Stimulated activated effector memory CD8-positive, alpha-beta T cell treated with anti-CD3 and anti-CD28 coated beads, Interleukin-12 subunit alpha, Interleukin-12 subunit beta, amount 100 ng/mL, for 72 hours (primary cell): ENCODE measurements around the gene NHS.

Experiments used
- ATAC-seq: fragments of 150-1000 bp; cut with Tn5 transposase; 2 replicates; pipeline ENCODE4 v1.10.0; 2021
- DNase-seq, 2 donors: peaks; one replicate each; pipeline ENCODE4 v3.0.0; 2021 to 2022; ENCODE audit warnings: low spot score in 2 of 2
- H3K27ac Mint-ChIP-seq: one replicate; pipeline ENCODE4 v1.8.0; 2022; ENCODE audit warnings: mild to moderate bottlenecking, mixed read lengths
- H3K36me3 Mint-ChIP-seq: one replicate; pipeline ENCODE4 v1.8.0; 2022; ENCODE audit warnings: mild to moderate bottlenecking, mixed read lengths
- H3K4me1 Mint-ChIP-seq: one replicate; pipeline ENCODE4 v1.8.0; 2022; ENCODE audit warnings: mixed read lengths
- H3K4me3 Mint-ChIP-seq: one replicate; pipeline ENCODE4 v1.8.0; 2022; ENCODE audit warnings: mild to moderate bottlenecking, mixed read lengths
- H3K9me3 Mint-ChIP-seq: one replicate; pipeline ENCODE4 v1.8.0; 2022; ENCODE audit warnings: mixed read lengths

The NHS gene

GRCh38 chrX:17719711-17720110 is 344.7 kb downstream of the NHS start:
- DNase-seq (no peak), ATAC-seq (no peak)
- Mint-ChIP-seq H3K27ac (no peak overlapping the region), H3K4me1 (no peaks in the 10 kb centered on the region), H3K4me3 (no peak overlapping the region), H3K9me3 (no peaks in the 10 kb centered on the region), H3K36me3 (no peaks in the 10 kb centered on the region)

GRCh38 chrX:17721715-17722114 is 346.7 kb downstream of the NHS start:
- no peak overlapping the region for H3K4me3 Mint-ChIP-seq
- ATAC-seq (no peak), DNase-seq (no peak)
- no peaks in the 10 kb centered on the region for H3K36me3 Mint-ChIP-seq
- H3K4me1 Mint-ChIP-seq: no peaks in the 10 kb centered on the region
- H3K9me3 Mint-ChIP-seq: no peaks in the 10 kb centered on the region
- H3K27ac Mint-ChIP-seq: no peak overlapping the region

- H3K9me3 Mint-ChIP-seq: no peaks in the 10 kb centered on the region
- no peaks in the 10 kb centered on the region for H3K4me1 Mint-ChIP-seq
- no peak overlapping the region for H3K4me3 Mint-ChIP-seq
- no peak overlapping the region for H3K27ac Mint-ChIP-seq
- DNase-seq: no peak
- H3K36me3 Mint-ChIP-seq: no peaks in the 10 kb centered on the region
- ATAC-seq: no peak
These were observed 350.2 kb downstream of the NHS start for GRCh38 chrX:17725181-17725580.

GRCh38 chrX:17732138-17732783 is 357.3 kb downstream of the NHS start:
- ATAC-seq: no peak
- DNase-seq: no peak
- Mint-ChIP-seq H3K36me3 (no peaks in the 10 kb centered on the region), H3K4me3 (no peak overlapping the region), H3K4me1 (no peaks in the 10 kb centered on the region), H3K9me3 (no peaks in the 10 kb centered on the region), H3K27ac (no peak overlapping the region)

GRCh38 chrX:17735406-17735805 is 360.4 kb downstream of the NHS start:
- ATAC-seq: no peak
- DNase-seq: no peak
- peaks cover 5% of the 10 kb centered on the region for H3K36me3 Mint-ChIP-seq
- H3K9me3 Mint-ChIP-seq: no peaks in the 10 kb centered on the region
- peaks cover 18% of the 10 kb centered on the region for H3K4me1 Mint-ChIP-seq
- no peak overlapping the region for H3K27ac Mint-ChIP-seq
- no peak overlapping the region for H3K4me3 Mint-ChIP-seq

GRCh38 chrX:17736478-17736855 is 361.5 kb downstream of the NHS start:
- ATAC-seq: no peak
- Mint-ChIP-seq H3K36me3 (peaks cover 5% of the 10 kb centered on the region), H3K4me3 (peak overlapping the region; percentile 68), H3K9me3 (no peaks in the 10 kb centered on the region), H3K4me1 (peaks cover 18% of the 10 kb centered on the region), H3K27ac (no peak overlapping the region)
- DNase-seq: no peak

- H3K27ac Mint-ChIP-seq: no peak within 1 kb of the TSS
- no peaks in the 10 kb centered on the region for H3K9me3 Mint-ChIP-seq
- DNase-seq (peak; percentile 9 to 55), ATAC-seq (peak; percentile 75)
- peak within 1 kb of the TSS; percentile 68 for H3K4me3 Mint-ChIP-seq
- H3K36me3 Mint-ChIP-seq: peaks cover 5% of the 10 kb centered on the region
- peaks cover 18% of the 10 kb centered on the region for H3K4me1 Mint-ChIP-seq
These were observed 362.1 kb downstream of the NHS start, which contains the start of gene SCML1 for GRCh38 chrX:17736856-17737709. Gene SCML1, plus strand, starts transcription at chrX:17737493. Its CDS starts 6,694 bp downstream, at chrX:17744187.

- H3K9me3 Mint-ChIP-seq: no peaks in the 10 kb centered on the region
- no peak overlapping the region for H3K27ac Mint-ChIP-seq
- peak in 1 of 2 donors; percentile 44 for DNase-seq
These were observed 362.6 kb downstream of the NHS start for GRCh38 chrX:17737710-17737985.

GRCh38 chrX:17737986-17738713 is 363.1 kb downstream of the NHS start:
- ATAC-seq (no peak), DNase-seq (peak in 1 of 2 donors; percentile 47)
- Mint-ChIP-seq H3K9me3 (no peaks in the 10 kb centered on the region), H3K4me3 (peak overlapping the region; percentile 68), H3K4me1 (peaks cover 18% of the 10 kb centered on the region), H3K27ac (no peak overlapping the region), H3K36me3 (peaks cover 5% of the 10 kb centered on the region)

More at GRCh38 chrX:17737710-17737985, 362.6 kb downstream of the NHS start:
- peaks cover 18% of the 10 kb centered on the region for H3K4me1 Mint-ChIP-seq
- peak overlapping the region; percentile 68 for H3K4me3 Mint-ChIP-seq
- peak; percentile 13 for ATAC-seq
- H3K36me3 Mint-ChIP-seq: peaks cover 5% of the 10 kb centered on the region

GRCh38 chrX:17738737-17739535 is 363.9 kb downstream of the NHS start:
- Mint-ChIP-seq H3K4me1 (peaks cover 18% of the 10 kb centered on the region), H3K27ac (no peak overlapping the region), H3K36me3 (peaks cover 5% of the 10 kb centered on the region), H3K4me3 (peak overlapping the region; percentile 68), H3K9me3 (no peaks in the 10 kb centered on the region)
- DNase-seq (no peak), ATAC-seq (no peak)

GRCh38 chrX:17740137-17741122 is 365.4 kb downstream of the NHS start:
- no peaks in the 10 kb centered on the region for H3K9me3 Mint-ChIP-seq
- no peak overlapping the region for H3K27ac Mint-ChIP-seq
- peaks cover 5% of the 10 kb centered on the region for H3K36me3 Mint-ChIP-seq
- peaks cover 18% of the 10 kb centered on the region for H3K4me1 Mint-ChIP-seq
- H3K4me3 Mint-ChIP-seq: no peak overlapping the region
- DNase-seq (no peak), ATAC-seq (no peak)

- no peak for ATAC-seq
- peaks cover 18% of the 10 kb centered on the region for H3K4me1 Mint-ChIP-seq
- no peak overlapping the region for H3K4me3 Mint-ChIP-seq
- H3K36me3 Mint-ChIP-seq: peaks cover 5% of the 10 kb centered on the region
- H3K9me3 Mint-ChIP-seq: no peaks in the 10 kb centered on the region
- DNase-seq: no peak
- no peak overlapping the region for H3K27ac Mint-ChIP-seq
These were observed 366.1 kb downstream of the NHS start for GRCh38 chrX:17741123-17741511.

GRCh38 chrX:17743913-17744312 is 368.9 kb downstream of the NHS start:
- Mint-ChIP-seq H3K4me1 (peaks cover 5% of the 10 kb centered on the region), H3K36me3 (no peaks in the 10 kb centered on the region), H3K9me3 (no peaks in the 10 kb centered on the region), H3K27ac (no peak overlapping the region), H3K4me3 (no peak overlapping the region)
- DNase-seq: no peak
- ATAC-seq: no peak

- H3K9me3 Mint-ChIP-seq: no peaks in the 10 kb centered on the region
- DNase-seq (no peak), ATAC-seq (no peak)
- no peaks in the 10 kb centered on the region for H3K36me3 Mint-ChIP-seq
- H3K27ac Mint-ChIP-seq: no peak overlapping the region
- no peaks in the 10 kb centered on the region for H3K4me1 Mint-ChIP-seq
- H3K4me3 Mint-ChIP-seq: no peak overlapping the region
These were observed 370.0 kb downstream of the NHS start for GRCh38 chrX:17744896-17745523.
